Measurements from ENCODE around the gene PPP1R14B.

GRCh38 chr11:64249563-64250414 is 3.0 kb upstream of the PPP1R14B start:
- TF ChIP-seq CTCF (IDR thresholded peaks at IDR 0.05) (no peak), POLR2A (IDR thresholded peaks at IDR 0.05) (no peak)

Data from thyroid gland (tissue), 4 donors.